ENCODE data around the gene FDXR.

- TF ChIP-seq, protein P1, sequence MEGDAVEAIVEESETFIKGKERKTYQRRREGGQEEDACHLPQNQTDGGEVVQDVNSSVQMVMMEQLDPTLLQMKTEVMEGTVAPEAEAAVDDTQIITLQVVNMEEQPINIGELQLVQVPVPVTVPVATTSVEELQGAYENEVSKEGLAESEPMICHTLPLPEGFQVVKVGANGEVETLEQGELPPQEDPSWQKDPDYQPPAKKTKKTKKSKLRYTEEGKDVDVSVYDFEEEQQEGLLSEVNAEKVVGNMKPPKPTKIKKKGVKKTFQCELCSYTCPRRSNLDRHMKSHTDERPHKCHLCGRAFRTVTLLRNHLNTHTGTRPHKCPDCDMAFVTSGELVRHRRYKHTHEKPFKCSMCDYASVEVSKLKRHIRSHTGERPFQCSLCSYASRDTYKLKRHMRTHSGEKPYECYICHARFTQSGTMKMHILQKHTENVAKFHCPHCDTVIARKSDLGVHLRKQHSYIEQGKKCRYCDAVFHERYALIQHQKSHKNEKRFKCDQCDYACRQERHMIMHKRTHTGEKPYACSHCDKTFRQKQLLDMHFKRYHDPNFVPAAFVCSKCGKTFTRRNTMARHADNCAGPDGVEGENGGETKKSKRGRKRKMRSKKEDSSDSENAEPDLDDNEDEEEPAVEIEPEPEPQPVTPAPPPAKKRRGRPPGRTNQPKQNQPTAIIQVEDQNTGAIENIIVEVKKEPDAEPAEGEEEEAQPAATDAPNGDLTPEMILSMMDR (IDR thresholded peaks at IDR 0.05) = no peak
- no peak for TF ChIP-seq ZFX (IDR thresholded peaks at IDR 0.05; ENCODE audit: borderline replicate concordance)
Measured at GRCh38 chr17:74883241-74883745, 10.5 kb upstream of the FDXR start.
